ENCODE measurements around the gene MCHR1.

MCHR1 gene, protein sequence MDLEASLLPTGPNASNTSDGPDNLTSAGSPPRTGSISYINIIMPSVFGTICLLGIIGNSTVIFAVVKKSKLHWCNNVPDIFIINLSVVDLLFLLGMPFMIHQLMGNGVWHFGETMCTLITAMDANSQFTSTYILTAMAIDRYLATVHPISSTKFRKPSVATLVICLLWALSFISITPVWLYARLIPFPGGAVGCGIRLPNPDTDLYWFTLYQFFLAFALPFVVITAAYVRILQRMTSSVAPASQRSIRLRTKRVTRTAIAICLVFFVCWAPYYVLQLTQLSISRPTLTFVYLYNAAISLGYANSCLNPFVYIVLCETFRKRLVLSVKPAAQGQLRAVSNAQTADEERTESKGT

DNA sequence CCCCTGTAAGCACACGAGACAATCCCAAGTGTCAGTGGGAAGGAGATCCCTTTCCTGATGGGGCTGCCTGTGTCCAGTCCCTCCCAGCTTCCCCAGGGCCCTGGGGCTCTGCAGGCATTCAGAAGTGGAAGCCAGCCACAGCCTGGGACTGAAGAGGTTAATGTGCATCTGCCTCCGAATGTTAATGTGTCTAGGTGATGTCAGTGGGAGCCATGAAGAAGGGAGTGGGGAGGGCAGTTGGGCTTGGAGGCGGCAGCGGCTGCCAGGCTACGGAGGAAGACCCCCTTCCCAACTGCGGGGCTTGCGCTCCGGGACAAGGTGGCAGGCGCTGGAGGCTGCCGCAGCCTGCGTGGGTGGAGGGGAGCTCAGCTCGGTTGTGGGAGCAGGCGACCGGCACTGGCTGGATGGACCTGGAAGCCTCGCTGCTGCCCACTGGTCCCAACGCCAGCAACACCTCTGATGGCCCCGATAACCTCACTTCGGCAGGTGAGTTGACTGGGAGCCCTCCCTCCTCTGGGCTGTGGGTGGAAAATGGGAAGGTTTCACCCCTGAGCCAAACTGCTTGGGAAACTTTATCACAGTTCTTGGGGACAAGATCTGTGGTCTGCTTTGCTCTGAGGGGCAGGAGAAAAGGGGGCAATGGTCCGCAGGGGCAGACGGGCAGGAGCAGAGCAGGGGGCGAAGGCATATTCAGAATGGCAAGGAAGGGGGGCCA lies at the start of gene MCHR1:
TSS of gene MCHR1 (plus strand) at position 236 of the 715 bp plus-strand sequence. CDS start at position 405, 169 bp downstream.
- no peak for DNase-seq (ENCODE audit: low read depth in 3 of 3)

DNA sequence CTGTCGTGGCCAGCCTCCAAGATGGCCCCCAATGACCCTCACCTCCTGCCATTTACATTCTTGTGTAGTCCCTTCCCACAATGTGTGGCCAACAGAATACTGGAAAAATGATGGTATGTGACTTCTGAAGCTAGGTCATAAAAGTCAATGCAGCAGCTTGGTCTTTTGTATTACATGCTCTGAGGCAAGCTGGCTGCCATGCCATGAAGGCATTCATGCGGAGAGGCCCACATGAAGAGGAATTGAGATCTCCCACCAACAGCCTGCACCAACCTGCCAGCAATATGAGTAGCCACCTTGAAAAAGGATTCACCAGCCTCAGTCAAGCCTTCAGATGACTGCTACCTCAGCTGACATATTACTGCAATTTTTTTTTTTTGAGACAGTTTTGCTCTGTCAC lies 47.4 kb upstream of the MCHR1 start:
- no peak for DNase-seq (ENCODE audit: low read depth in 3 of 3)

DNA sequence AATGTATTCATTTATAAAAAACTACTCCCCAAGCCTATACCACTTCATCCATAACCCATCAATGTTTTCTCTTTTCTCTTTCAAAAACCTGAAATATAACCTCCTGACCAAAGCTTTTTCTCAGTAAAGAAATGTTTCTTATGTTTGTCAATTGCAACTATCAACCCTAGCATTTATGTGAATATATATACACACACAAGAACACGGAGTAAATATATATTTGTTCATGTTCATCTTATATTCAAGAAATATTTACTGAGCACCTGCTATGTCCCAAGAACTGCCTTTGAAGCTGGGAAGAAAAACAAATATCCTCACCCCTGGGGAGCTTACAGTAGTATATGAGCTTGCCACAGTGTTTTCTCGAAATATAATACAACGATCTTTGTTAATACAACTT lies 46.2 kb upstream of the MCHR1 start:
- DNase-seq (ENCODE audit: low read depth in 3 of 3), result no peak

DNA sequence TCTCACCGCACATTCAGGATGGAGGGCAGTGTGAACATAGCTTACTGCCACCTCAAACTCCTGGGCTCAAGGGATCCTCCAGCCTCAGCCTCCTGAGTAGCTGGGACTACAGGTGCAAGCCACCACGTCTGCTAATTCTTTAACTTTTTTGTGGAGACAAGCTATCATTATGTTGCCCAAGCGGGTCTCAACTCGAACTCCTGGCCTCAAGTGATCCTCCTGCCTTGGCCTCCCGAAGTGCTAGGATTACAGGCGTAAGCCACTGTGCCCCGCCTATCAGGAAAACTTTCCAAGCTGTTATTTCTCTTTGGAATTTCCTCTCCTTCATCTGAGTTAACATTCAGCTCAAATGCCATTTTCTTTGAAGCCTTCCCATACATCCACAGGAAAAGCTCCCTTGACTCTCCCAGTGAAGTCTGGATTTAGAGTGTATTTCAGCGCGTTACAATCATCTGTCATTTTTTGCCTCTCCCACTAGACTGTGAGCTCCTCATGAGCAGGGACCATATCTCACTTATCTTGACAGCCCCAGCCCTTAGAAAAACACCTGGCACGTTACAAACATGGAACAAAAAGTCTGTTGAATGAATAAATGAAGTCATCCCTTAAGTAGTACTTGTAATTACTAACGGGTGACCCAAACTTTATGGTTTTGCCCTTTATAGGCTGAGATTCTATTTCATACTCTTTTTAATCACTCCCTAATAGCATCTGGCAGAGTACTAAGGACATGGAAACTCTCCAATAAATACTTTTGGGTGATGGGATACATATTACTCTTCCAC lies 45.0 kb upstream of the MCHR1 start:
- no peak for DNase-seq (ENCODE audit: low read depth in 3 of 3)

DNA sequence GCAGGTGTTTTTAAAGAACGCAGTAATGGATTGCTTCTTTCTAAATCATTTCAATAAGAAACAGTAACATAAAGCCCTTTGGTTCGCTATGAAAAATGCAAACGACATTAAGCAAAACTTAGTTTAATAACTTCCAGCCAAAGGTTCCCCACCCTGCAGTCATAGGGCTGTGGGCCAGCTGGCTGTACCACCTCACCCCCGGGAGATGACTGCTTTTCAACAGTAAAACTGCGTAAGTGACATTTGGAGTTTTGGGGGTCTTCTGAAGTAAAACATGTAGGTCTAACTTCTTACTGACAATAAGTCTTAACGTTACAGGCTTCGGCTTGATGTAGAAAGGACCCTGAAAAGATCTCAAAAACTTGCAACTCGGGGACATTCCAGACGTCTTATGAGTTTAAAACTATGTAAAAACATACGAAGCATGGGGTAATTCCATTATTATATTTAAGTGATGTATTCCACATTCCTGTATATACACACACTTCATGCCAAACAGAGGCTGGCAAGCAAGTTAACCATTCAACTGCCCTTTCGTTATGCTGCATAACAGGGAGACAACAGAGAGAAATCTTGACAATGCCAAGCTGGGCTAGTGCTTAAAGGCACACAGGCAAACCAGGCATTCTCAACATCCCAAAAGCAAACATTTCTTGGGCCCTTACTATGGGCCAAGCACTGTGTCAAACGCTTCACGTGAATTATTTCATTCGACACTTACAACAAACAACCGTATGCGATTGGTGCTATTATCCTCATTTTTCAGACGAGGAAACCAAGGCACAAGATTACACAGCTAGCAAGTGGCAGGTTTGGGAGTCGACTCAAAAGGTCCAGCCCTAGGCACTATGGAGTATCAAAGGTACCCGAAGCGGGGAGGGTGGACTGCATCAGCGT lies 44.0 kb upstream of the MCHR1 start:
- no peak for DNase-seq (ENCODE audit: low read depth in 3 of 3)

DNA sequence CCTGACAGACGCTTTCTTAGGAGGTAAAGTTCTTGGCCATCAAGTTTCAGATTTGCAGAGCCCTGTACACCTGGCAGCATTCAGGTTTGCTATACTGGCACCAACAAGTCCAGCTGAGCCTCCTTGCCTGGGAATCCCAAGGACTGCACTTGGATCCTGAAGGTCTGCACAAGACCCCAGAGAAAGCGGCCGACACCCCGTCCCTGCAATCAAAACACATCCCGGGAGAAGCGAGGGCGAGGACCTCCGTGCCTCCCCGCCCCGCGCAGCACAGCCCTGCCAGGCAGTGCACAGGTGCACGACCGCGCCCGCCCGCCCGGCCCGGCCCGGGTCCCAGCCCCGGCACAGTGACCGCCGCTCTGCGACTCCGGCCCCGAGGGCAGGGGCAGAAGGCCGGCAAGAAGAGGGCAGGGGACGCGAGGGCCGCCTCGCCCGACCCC lies 43.3 kb upstream of the MCHR1 start:
- peak in 1 of 3 donors; percentile 11 for DNase-seq (ENCODE audit: low read depth in 3 of 3)

DNA sequence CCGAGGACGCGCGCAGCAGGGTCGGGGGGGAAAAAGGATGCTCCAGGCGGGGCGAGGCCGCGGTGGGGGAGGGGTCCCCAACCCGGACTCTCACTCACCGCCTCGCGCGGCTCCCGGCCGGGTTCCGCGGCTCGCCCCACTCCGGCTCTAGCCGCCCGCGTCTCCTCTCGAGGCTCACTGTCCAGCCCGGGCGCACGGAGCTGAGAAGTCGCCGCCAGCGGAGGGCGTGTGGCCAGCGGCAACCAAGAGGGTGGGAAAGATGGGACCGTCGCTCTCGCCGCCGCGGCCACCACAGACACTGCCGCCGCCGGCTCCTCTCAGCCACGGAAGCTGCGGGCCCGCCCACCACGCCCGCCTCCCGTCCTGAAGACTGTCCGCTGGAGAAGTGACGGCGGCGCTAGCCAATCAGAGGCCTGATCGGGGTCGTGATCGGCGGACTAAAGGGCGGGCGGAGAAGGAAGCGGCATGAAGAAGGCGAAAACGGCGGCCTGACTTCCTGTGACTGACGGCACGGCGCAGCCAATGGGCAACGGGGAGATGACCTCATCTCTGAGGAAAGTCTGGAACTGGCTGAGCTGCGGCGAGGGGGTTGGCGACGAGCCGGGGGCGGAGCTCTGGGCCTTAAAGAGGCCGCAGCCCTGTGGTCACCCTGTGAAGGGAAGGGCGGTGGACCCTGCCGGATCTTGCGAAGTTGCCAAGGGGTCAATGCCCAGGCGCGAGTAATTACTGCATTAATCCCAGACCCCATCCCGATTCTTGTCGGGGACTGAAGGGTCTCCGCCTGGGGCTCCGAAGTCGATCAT lies 42.7 kb upstream of the MCHR1 start, which contains the start of gene MRTFA:
TSS of gene MRTFA (minus strand) at position 340 of the 803 bp plus-strand sequence.
- peak; percentile 98 to 99 (median 99) for DNase-seq (ENCODE audit: low read depth in 3 of 3)

DNA sequence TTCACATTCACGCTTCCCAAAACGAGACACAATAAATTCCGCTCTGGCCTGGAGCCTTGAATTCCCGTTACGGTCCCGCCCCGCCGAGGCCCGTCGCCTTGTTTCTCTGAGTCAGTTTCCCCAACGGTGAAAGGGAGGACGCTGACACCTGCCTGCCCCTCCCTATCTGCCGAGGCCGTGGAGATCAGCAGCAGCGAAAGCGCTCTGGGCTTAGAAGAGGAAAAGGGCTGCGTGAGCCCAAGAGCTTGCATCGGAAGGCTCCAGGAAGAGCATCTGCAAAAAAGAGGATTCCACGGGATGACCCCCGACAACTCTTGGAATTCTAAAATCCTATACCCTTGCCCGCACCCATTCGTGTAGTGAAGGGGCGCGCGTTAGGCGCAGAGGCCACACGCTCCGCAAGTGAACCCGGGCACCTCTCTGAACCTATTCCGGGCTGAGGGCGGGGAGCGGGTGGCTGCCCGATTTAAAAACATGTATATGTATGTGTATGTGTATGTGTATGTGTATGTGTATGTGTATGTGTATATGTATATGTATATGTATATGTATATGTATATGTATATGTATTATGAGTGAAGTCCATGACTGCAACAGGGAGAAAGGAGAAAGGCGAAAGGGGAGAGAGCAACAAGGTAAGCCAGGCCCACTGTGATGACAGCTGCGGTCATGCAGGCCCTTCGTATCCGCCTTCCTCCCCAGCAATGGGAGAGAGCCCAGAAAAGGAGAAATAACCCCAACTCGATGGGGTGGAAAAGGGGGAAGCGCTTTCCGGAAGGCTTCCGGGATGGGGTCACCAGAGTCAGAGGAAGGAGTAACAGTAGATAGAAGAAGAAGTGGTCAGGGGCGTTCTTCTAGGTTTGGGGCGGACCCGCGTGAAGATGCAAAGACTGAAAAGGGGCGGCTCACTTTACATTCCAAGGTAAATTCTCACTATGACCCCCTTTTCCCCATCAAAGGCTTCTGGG lies 41.8 kb upstream of the MCHR1 start:
- DNase-seq (ENCODE audit: low read depth in 3 of 3), result peak; percentile 33 to 69 (median 40)

DNA sequence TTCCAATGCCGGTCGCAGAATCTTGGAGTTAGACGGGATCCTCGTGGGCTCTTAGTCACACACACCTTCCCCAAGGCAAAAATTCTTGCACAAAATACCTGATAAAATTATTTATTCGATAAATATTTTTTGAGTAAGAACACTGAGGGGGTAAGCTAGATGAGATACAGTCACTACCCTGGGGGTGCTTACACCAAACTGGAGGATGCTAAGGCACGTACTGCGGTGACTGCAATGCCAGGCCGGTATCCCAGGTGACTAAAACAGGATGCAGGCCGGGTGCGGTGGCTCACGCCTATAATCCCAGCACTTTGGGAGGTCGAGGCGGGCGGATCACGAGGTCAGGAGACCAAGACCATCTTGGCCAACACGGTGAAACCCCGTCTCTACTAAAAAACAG lies 41.0 kb upstream of the MCHR1 start:
- no peak for DNase-seq (ENCODE audit: low read depth in 3 of 3)

DNA sequence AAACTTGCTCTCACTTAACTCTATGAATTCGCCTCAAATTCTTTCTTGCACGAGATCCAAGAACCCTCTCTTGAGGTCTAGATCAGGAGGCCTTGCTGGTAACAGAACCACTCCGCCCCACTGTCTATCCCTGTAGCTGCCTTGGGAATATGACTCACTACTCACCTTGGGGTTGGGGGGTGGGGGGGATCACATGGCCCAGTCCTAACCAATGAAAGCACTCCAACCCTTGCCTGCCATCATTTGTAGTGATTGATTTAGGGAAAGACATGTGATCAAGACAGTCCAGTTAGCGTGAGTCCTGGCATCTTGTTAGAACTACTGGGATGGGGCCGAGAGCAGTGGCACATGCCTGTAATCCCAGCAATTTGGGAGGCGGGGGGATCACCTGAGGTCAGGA lies 38.0 kb upstream of the MCHR1 start:
- DNase-seq (ENCODE audit: low read depth in 3 of 3), result no peak

DNA sequence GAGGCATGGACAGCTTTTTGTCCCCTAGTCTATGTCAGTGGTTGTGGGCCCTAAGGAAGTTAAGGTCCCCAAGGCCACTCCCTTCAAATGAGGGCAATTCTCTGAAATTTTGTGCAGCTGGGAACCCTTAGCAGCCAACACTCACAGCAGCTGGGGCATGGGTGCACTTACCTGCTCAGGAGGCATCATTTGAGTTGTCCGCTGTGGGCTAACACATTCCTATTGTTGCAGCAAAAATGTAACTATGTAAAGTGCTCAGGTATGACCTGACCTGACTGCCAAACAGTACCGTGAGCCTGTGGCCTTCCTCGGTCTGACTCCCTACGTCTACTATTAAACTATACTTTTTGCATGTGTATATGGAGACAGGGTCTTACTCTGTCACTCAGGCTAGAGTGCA lies 37.0 kb upstream of the MCHR1 start:
- no peak for DNase-seq (ENCODE audit: low read depth in 3 of 3)

DNA sequence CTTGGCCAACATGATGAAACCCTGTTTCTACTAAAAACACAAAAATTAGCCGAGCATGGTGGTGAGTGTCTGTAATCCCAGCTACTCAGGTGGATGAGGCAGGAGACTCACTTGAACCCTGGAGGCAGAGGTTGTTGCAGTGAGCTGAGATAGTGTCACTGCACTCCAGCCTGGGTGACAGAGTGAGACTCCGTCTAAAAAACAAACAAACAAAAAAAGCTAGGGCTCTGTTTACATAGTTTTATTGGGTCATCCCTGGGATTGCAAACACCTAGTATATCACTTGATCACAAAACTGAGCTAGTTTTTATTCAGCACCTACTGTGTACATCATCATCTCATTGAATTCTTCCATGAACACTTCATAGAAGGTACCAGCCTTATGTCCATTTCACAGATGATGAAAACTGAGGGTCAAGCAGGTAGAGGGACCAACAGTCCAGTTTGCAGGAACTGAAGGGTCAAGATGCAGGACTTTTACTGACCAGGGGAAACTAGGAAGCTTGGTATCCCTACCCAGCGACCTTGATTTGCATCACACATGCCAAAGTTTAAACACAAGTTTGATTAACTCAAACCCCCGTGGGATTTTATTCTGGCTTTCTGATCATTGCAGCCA lies 33.6 kb upstream of the MCHR1 start:
- no peak for DNase-seq (ENCODE audit: low read depth in 3 of 3)

DNA sequence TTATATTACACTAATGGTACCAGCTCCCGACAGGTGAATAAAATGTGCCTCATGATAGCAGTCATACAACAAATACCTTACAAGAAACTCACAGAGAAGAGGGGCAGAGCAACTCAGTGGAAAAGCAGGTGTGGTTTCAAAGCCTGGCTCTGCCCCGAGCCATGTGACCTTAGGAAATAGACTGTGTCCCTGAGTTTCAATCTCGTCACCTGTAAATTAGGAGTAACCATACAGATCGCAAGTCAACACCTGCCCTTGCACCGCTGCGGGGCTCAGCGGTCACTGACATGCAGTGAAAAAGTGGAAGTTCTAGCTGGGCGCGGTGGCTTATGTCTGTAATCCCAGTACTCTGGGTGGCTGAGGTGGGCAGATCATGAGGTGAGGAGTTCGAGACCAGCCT lies 30.9 kb upstream of the MCHR1 start:
- DNase-seq (ENCODE audit: low read depth in 3 of 3), result no peak

DNA sequence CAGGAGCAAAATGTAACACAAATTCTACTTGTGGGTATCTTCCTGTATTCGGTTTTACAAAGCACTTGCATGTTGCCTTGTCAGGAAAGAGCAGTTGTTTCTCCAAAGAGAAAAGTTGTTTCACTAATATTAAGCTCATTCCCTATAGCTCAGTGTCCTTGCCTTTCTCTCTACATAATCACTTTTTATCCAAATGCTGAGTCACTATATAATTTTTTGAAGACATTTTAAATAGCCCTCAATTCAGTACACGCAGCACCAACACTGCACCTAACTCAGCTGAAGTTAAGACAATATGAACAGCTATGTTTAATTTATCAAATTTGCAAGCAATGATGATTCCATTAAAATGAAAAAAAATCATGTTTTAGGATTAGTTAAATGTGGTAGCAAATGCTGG lies 28.2 kb upstream of the MCHR1 start:
- no peak for DNase-seq (ENCODE audit: low read depth in 3 of 3)

DNA sequence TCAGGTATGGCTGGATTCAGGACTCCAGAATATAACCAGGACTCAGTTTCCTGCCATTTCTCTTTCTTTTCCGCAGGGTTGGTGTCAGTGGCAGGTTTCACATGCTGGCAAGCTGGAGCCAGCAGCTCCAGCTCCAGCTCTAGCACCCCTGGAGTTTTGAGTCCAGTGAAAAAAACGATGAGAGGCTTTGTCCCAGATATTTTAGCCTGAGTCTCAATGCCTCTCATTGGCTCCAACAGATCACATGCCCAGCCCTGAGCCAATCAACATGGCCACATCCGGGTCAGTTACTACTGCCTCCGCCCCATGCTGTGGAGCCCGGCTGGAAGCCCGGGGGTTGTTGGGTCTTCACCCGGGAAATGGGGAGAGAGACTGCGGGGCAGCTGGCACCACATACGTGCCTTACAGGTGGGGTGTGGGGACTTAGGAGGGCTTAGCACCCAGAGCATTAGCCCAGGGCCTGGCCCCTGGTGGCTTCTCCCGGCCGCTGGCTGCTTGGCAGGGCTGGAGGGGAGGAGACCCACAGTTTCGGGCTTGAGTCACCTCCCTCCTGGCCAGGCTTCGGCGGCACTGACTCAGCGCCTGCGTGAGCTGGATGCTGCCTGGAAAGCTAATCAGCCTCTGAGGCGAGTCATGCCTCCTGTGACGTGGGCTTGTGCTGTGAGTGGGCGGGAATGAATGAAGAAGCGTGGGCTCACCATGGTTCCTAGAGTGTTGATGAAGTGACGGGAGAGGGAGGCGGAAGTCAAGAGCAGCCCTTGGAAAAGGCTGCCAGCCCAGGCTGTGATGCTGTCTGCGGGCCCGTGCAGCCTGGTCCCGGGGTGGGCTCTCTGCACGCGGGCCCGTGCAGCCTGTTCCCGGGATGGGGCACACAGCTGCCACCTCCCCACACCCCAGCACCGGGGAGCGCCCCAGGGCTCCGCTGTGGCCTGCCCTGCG lies 27.5 kb upstream of the MCHR1 start:
- peak; percentile 84 to 91 (median 85) for DNase-seq (ENCODE audit: low read depth in 3 of 3)

DNA sequence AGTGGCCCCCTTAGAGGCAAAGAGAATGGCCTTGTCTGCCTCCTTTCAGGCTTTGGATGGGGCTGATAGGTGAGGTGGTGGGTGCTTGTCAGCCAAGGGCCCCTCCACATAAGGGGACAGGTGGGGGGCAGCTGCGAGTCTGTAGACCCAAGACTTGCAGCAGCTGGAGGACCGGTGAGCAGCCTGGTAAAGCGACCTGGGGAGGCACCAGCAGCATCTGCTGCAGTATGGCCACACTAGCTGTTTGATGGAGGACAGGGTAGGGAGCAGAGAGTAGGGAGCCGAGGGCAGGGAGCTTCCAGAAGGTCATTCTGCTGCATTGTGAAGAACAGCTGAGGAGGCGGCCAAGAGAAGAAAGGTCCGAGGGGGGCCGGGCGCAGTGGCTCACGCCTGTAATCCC lies 25.9 kb upstream of the MCHR1 start:
- DNase-seq (ENCODE audit: low read depth in 3 of 3), result no peak

DNA sequence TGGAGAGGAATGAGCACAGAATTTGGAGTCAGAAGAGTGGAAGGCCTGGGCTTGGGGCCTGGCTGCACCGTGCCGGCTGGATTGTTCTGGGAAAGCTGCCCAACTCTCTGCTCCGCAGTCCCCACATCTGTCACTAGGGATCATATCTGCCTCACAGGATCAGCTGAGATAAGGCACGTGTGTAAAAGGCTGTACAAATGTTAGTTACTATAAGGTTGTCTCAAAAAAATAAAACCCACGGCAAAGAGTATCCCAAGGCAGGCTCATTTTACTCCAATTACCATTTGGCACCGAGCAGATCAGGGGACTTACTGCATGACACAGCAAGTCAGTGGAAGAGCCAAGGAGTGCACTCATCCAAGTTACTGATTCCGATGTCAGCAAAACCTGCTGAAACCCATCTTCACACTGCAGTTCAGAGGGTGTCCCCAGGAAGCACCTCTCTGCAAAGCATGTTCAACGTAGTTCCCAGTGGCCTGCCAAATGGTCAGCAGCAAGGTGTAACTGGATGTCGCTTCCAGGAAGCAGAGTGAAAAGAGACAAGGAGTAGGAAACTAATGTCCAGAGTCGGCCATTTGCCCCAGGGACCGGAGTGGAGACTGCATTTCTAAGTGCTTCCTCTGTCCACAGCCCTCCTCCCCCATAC lies 24.6 kb upstream of the MCHR1 start:
- DNase-seq (ENCODE audit: low read depth in 3 of 3), result no peak
